Hepatocyte (in vitro differentiated cells): ENCODE data around the gene COL19A1. TPM values are rescaled to one million over a fixed set of nuclear protein-coding genes. Genes with fewer than 3 reads are reported as not detected.

Experiments used
- DNase-seq: peaks from one replicate; pipeline ENCODE4 v3.0.0-alpha.2; 2016; ENCODE audit warnings: low spot score
- H2AFZ ChIP-seq: fragments of 200-600 bp; sonication (generic); 2 replicates; pipeline ENCODE4 v1.6.0; 2016; ENCODE audit warnings: antibody characterized with exemption, mild to moderate bottlenecking
- H3K27ac ChIP-seq: fragments of 200-600 bp; sonication (generic); 2 replicates; pipeline ENCODE4 v1.5.1; 2016; ENCODE audit warnings: mild to moderate bottlenecking
- H3K27me3 ChIP-seq: fragments of 200-600 bp; sonication (generic); 2 replicates; pipeline ENCODE4 v1.6.1; 2016
- H3K36me3 ChIP-seq: fragments of 200-600 bp; sonication (generic); replicated peaks from 2 replicates; pipeline ENCODE4 v1.5.1; 2016; ENCODE audit warnings: low read depth; ENCODE audit not compliant: insufficient read depth
- H3K4me1 ChIP-seq: fragments of 200-600 bp; sonication (generic); 2 replicates; pipeline ENCODE4 v1.5.1; 2016; ENCODE audit warnings: mild to moderate bottlenecking, moderate library complexity; ENCODE audit not compliant: insufficient read depth
- H3K4me2 ChIP-seq: fragments of 200-600 bp; sonication (generic); 2 replicates; pipeline ENCODE4 v1.6.0; 2016
- H3K4me3 ChIP-seq: fragments of 200-600 bp; sonication (generic); 2 replicates; pipeline ENCODE4 v1.5.1; 2016; ENCODE audit warnings: mild to moderate bottlenecking
- H3K79me2 ChIP-seq: fragments of 200-600 bp; sonication (generic); 2 replicates; pipeline ENCODE4 v1.6.0; 2017; ENCODE audit warnings: mild to moderate bottlenecking
- H3K9me2 ChIP-seq: fragments of 200-600 bp; sonication (generic); replicated peaks from 2 replicates; pipeline ENCODE4 v1.6.0; 2017; ENCODE audit warnings: mild to moderate bottlenecking; ENCODE audit not compliant: insufficient read depth
- H3K9me3 ChIP-seq: fragments of 200-600 bp; sonication (generic); 2 replicates; pipeline ENCODE4 v1.5.1; 2016; ENCODE audit warnings: low read depth, mild to moderate bottlenecking
- H4K20me1 ChIP-seq: fragments of 200-600 bp; sonication (generic); 2 replicates; pipeline ENCODE4 v1.6.0; 2016; ENCODE audit warnings: mild to moderate bottlenecking; ENCODE audit not compliant: insufficient read depth, poor library complexity, severe bottlenecking
- EZH2 ChIP-seq: fragments of 200-600 bp; sonication (generic); IDR thresholded peaks from 2 replicates; pipeline ENCODE4 v1.6.1; 2016; ENCODE audit warnings: antibody characterized with exemption, mild to moderate bottlenecking, borderline replicate concordance
- EZH2phosphoT487 ChIP-seq: fragments of 200-600 bp; sonication (generic); IDR thresholded peaks from one replicate; pipeline ENCODE4 v1.6.1; 2018; ENCODE audit warnings: antibody characterized with exemption, mild to moderate bottlenecking, low read depth, moderate library complexity; ENCODE audit not compliant: unreplicated experiment, severe bottlenecking
- WGBS: methylation state at CpG from one replicate; pipeline ENCODE4 v1.1.6; 2016; ENCODE audit warnings: low lambda C conversion rate; ENCODE audit errors: missing lambda C conversion rate; 5-methylcytosine and 5-hydroxymethylcytosine counted together
- polyA plus RNA-seq: library from polyadenylated mRNA; unstranded; fragments of >200 nt; fragmentation: Nextera tagmentation; extraction: Ambion mirVana; gene quantifications from 2 replicates; pipeline ENCODE4 v1.2.1, GENCODE V29; 2016
- total RNA-seq: library from RNA; depleted of rRNA; stranded (reverse); fragments of >200 nt; gene quantifications from 2 replicates; pipeline ENCODE4 v1.2.3, GENCODE V29; 2014
- TF ChIP-seq, protein P1 (sequence below): fragments of 200-600 bp; sonication (generic); IDR thresholded peaks from 2 replicates; pipeline ENCODE4 v1.5.1; 2016; ENCODE audit warnings: antibody characterized with exemption, mild to moderate bottlenecking; ENCODE audit not compliant: poor library complexity

The COL19A1 gene
- total and polyA plus RNA-seq, 2 experiments from 2014 or later = 1.1 to 1.2 TPM

- no peak overlapping the region for H3K27ac ChIP-seq
- H3K9me3 ChIP-seq = no peaks in the 10 kb centered on the region
- no peaks in the 10 kb centered on the region for H3K79me2 ChIP-seq
- peaks cover 13% of the 10 kb centered on the region for H3K4me1 ChIP-seq
- TF ChIP-seq EZH2 = no peak
- H3K4me2 ChIP-seq = no peak overlapping the region
- DNase-seq = no peak
- H3K9me2 ChIP-seq = no peaks in the 10 kb centered on the region
- H3K36me3 ChIP-seq = no peaks in the 10 kb centered on the region
- no peak overlapping the region for H3K4me3 ChIP-seq
- no peaks in the 10 kb centered on the region for H3K27me3 ChIP-seq
- H4K20me1 ChIP-seq = no peaks in the 10 kb centered on the region
- H2AFZ ChIP-seq = no peak overlapping the region
- 83% methylated on average over 2 of the region's 2 CpGs for WGBS
These were observed 358.7 kb downstream of the COL19A1 start for GRCh38 chr6:70225055-70225454.

- no peaks in the 10 kb centered on the region for H4K20me1 ChIP-seq
- TF ChIP-seq, protein P1, sequence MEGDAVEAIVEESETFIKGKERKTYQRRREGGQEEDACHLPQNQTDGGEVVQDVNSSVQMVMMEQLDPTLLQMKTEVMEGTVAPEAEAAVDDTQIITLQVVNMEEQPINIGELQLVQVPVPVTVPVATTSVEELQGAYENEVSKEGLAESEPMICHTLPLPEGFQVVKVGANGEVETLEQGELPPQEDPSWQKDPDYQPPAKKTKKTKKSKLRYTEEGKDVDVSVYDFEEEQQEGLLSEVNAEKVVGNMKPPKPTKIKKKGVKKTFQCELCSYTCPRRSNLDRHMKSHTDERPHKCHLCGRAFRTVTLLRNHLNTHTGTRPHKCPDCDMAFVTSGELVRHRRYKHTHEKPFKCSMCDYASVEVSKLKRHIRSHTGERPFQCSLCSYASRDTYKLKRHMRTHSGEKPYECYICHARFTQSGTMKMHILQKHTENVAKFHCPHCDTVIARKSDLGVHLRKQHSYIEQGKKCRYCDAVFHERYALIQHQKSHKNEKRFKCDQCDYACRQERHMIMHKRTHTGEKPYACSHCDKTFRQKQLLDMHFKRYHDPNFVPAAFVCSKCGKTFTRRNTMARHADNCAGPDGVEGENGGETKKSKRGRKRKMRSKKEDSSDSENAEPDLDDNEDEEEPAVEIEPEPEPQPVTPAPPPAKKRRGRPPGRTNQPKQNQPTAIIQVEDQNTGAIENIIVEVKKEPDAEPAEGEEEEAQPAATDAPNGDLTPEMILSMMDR = no peak
- no peak for TF ChIP-seq EZH2phosphoT487
- no peak for TF ChIP-seq EZH2
- no peaks in the 10 kb centered on the region for H3K9me3 ChIP-seq
- no peaks in the 10 kb centered on the region for H3K9me2 ChIP-seq
- no peaks in the 10 kb centered on the region for H3K4me1 ChIP-seq
- no peak for DNase-seq
- H3K36me3 ChIP-seq = no peaks in the 10 kb centered on the region
- H3K4me2 ChIP-seq = no peak overlapping the region
- no peaks in the 10 kb centered on the region for H3K27me3 ChIP-seq
- no peak overlapping the region for H3K4me3 ChIP-seq
- no peak overlapping the region for H2AFZ ChIP-seq
- 83% methylated on average over 2 of the region's 2 CpGs for WGBS
- H3K79me2 ChIP-seq = no peaks in the 10 kb centered on the region
- no peak overlapping the region for H3K27ac ChIP-seq
These were observed 365.0 kb downstream of the COL19A1 start for GRCh38 chr6:70231311-70231710.

- TF ChIP-seq EZH2 (no peak), EZH2phosphoT487 (no peak)
- TF ChIP-seq, protein P1 = no peak
- DNase-seq = no peak
- Histone ChIP-seq H4K20me1 (no peaks in the 10 kb centered on the region), H2AFZ (no peak overlapping the region), H3K36me3 (no peaks in the 10 kb centered on the region), H3K27ac (no peak overlapping the region), H3K4me1 (no peaks in the 10 kb centered on the region), H3K79me2 (no peaks in the 10 kb centered on the region), H3K27me3 (no peaks in the 10 kb centered on the region), H3K4me2 (no peak overlapping the region), H3K9me2 (no peaks in the 10 kb centered on the region), H3K4me3 (no peak overlapping the region), H3K9me3 (no peaks in the 10 kb centered on the region)
- 82% methylated on average over 7 of the region's 7 CpGs for WGBS
These were observed 368.3 kb downstream of the COL19A1 start for GRCh38 chr6:70234561-70235236.

- WGBS = 73% methylated on average over 3 of the region's 3 CpGs
These were observed 370.0 kb downstream of the COL19A1 start for GRCh38 chr6:70236343-70236742.

More at GRCh38 chr6:70236343-70236742, 370.0 kb downstream of the COL19A1 start:
- Histone ChIP-seq H3K27ac (no peak overlapping the region), H3K79me2 (no peaks in the 10 kb centered on the region), H3K4me3 (no peak overlapping the region), H3K9me2 (no peaks in the 10 kb centered on the region), H2AFZ (no peak overlapping the region), H3K4me2 (no peak overlapping the region), H3K27me3 (no peaks in the 10 kb centered on the region), H3K9me3 (no peaks in the 10 kb centered on the region), H4K20me1 (no peaks in the 10 kb centered on the region), H3K36me3 (no peaks in the 10 kb centered on the region), H3K4me1 (no peaks in the 10 kb centered on the region)
- no peak for DNase-seq
- no peak for TF ChIP-seq EZH2phosphoT487
- TF ChIP-seq, protein P1 = no peak
- no peak for TF ChIP-seq EZH2
